ENCODE results near the gene SENP6. TPM values are rescaled to one million over a fixed set of nuclear protein-coding genes. Genes with fewer than 3 reads are reported as not detected.
"Not testable (repeated sequence)": the region's sequence is repeated elsewhere in the genome, so short reads cannot be mapped to it uniquely, and the experiment has no call there.

SENP6 gene
- total and polyA plus RNA-seq, 3 experiments from 2014 or later = 74.6 to 77.5 (median 76.1) TPM

- H3K4me3 ChIP-seq (ENCODE audit: low read length); H3K4me1 Mint-ChIP-seq; CTCF ChIA-PET; DNase-seq; H3K9me3 Mint-ChIP-seq; H3K4me3 Mint-ChIP-seq; H3K9me3 ChIP-seq (ENCODE audit: low read length); H3K27me3 Mint-ChIP-seq; H3K36me3 ChIP-seq (ENCODE audit: insufficient read depth, low read length); POLR2A ChIA-PET; H3K27me3 ChIP-seq (ENCODE audit: insufficient read depth, low read length, poor library complexity, severe bottlenecking); H3K4me1 ChIP-seq (ENCODE audit: insufficient read depth, low read length); H3K27ac ChIP-seq (ENCODE audit: low read depth, low read length); H3K27ac Mint-ChIP-seq: not testable (repeated sequence)
- H3K36me3 Mint-ChIP-seq = peaks cover 5 to 77% (median 17%) of the 10 kb centered on the region in 3 donors
Measured at GRCh38 chr6:75708334-75708733, 106.7 kb downstream of the SENP6 start.

GRCh38 chr6:75711173-75711572 is 109.5 kb downstream of the SENP6 start:
- Mint-ChIP-seq H3K9me3 (no peaks in the 10 kb centered on the region), H3K36me3 (peaks cover 5 to 77% (median 26%) of the 10 kb centered on the region in 3 donors), H3K4me1 (peaks cover 0 to 7% (median 3%) of the 10 kb centered on the region in 3 donors), H3K27me3 (no peaks in the 10 kb centered on the region), H3K27ac (no peak overlapping the region), H3K4me3 (no peak overlapping the region)
- H3K27ac ChIP-seq (ENCODE audit: low read depth, low read length) = no peak overlapping the region
- H3K36me3 ChIP-seq (ENCODE audit: insufficient read depth, low read length) = peaks cover 26% of the 10 kb centered on the region
- no peak for DNase-seq
- ChIA-PET POLR2A (no interaction called here), CTCF (no interaction called here)
- H3K4me3 ChIP-seq (ENCODE audit: low read length) = no peak overlapping the region
- H3K27me3 ChIP-seq (ENCODE audit: insufficient read depth, low read length, poor library complexity, severe bottlenecking) = no peaks in the 10 kb centered on the region
- H3K9me3 ChIP-seq (ENCODE audit: low read length) = no peaks in the 10 kb centered on the region
- no peaks in the 10 kb centered on the region for H3K4me1 ChIP-seq (ENCODE audit: insufficient read depth, low read length)

- Histone ChIP-seq H3K36me3 (ENCODE audit: insufficient read depth, low read length) (peaks cover 17% of the 10 kb centered on the region), H3K27me3 (ENCODE audit: insufficient read depth, low read length, poor library complexity, severe bottlenecking) (no peaks in the 10 kb centered on the region), H3K9me3 (ENCODE audit: low read length) (no peaks in the 10 kb centered on the region), H3K4me1 (ENCODE audit: insufficient read depth, low read length) (no peaks in the 10 kb centered on the region), H3K4me3 (ENCODE audit: low read length) (no peak overlapping the region), H3K27ac (ENCODE audit: low read depth, low read length) (no peak overlapping the region)
- peaks cover 0 to 19% (median 10%) of the 10 kb centered on the region in 3 donors for H3K36me3 Mint-ChIP-seq
- no peaks in the 10 kb centered on the region for H3K9me3 Mint-ChIP-seq
- no peak for DNase-seq
- ChIA-PET POLR2A (no interaction called here), CTCF (no interaction called here)
- H3K4me1 Mint-ChIP-seq = no peaks in the 10 kb centered on the region
- no peaks in the 10 kb centered on the region for H3K27me3 Mint-ChIP-seq
- no peak overlapping the region for H3K4me3 Mint-ChIP-seq
- no peak overlapping the region for H3K27ac Mint-ChIP-seq
Measured at GRCh38 chr6:75719133-75719532, 117.5 kb downstream of the SENP6 start.

- CTCF ChIA-PET = no interaction called here
- no peaks in the 10 kb centered on the region for H3K4me1 Mint-ChIP-seq
- H3K4me3 Mint-ChIP-seq = no peak overlapping the region
- H3K27ac Mint-ChIP-seq = no peak overlapping the region
- Histone ChIP-seq H3K27ac (ENCODE audit: low read depth, low read length) (no peak overlapping the region), H3K27me3 (ENCODE audit: insufficient read depth, low read length, poor library complexity, severe bottlenecking) (no peaks in the 10 kb centered on the region), H3K4me3 (ENCODE audit: low read length) (no peak overlapping the region), H3K4me1 (ENCODE audit: insufficient read depth, low read length) (no peaks in the 10 kb centered on the region), H3K36me3 (ENCODE audit: insufficient read depth, low read length) (no peaks in the 10 kb centered on the region), H3K9me3 (ENCODE audit: low read length) (no peaks in the 10 kb centered on the region)
- no peak for DNase-seq
- no peaks in the 10 kb centered on the region for H3K9me3 Mint-ChIP-seq
- H3K36me3 Mint-ChIP-seq = peaks cover 0 to 2% (median 0%) of the 10 kb centered on the region in 3 donors
- POLR2A ChIA-PET = no interaction called here
- peaks cover 0 to 1% of the 10 kb centered on the region in 2 donors for H3K27me3 Mint-ChIP-seq
Measured at GRCh38 chr6:75723382-75723781, 121.7 kb downstream of the SENP6 start.

GRCh38 chr6:75727206-75727605 is 125.5 kb downstream of the SENP6 start:
- CTCF ChIA-PET = no interaction called here
- Histone ChIP-seq H3K27ac (ENCODE audit: low read depth, low read length) (no peak overlapping the region), H3K4me1 (ENCODE audit: insufficient read depth, low read length) (no peaks in the 10 kb centered on the region), H3K36me3 (ENCODE audit: insufficient read depth, low read length) (no peaks in the 10 kb centered on the region), H3K9me3 (ENCODE audit: low read length) (no peaks in the 10 kb centered on the region), H3K4me3 (ENCODE audit: low read length) (no peak overlapping the region), H3K27me3 (ENCODE audit: insufficient read depth, low read length, poor library complexity, severe bottlenecking) (no peaks in the 10 kb centered on the region)
- POLR2A ChIA-PET = no interaction called here
- Mint-ChIP-seq H3K27ac (no peak overlapping the region), H3K27me3 (peaks cover 0 to 1% of the 10 kb centered on the region in 2 donors), H3K9me3 (no peaks in the 10 kb centered on the region), H3K4me3 (no peak overlapping the region), H3K36me3 (no peaks in the 10 kb centered on the region), H3K4me1 (no peaks in the 10 kb centered on the region)
- no peak for DNase-seq

GRCh38 chr6:75731029-75731428 is 129.3 kb downstream of the SENP6 start:
- POLR2A ChIA-PET; H3K9me3 ChIP-seq (ENCODE audit: low read length); CTCF ChIA-PET; H3K4me1 ChIP-seq (ENCODE audit: insufficient read depth, low read length); H3K27ac ChIP-seq (ENCODE audit: low read depth, low read length); H3K9me3 Mint-ChIP-seq; H3K27me3 ChIP-seq (ENCODE audit: insufficient read depth, low read length, poor library complexity, severe bottlenecking); H3K27ac Mint-ChIP-seq; H3K27me3 Mint-ChIP-seq; DNase-seq; H3K4me3 Mint-ChIP-seq; H3K36me3 Mint-ChIP-seq; H3K4me1 Mint-ChIP-seq; H3K36me3 ChIP-seq (ENCODE audit: insufficient read depth, low read length); H3K4me3 ChIP-seq (ENCODE audit: low read length): not testable (repeated sequence)

GRCh38 chr6:75735491-75736186 is 134.0 kb downstream of the SENP6 start:
- DNase-seq = no peak
- Histone ChIP-seq H3K36me3 (ENCODE audit: insufficient read depth, low read length) (no peaks in the 10 kb centered on the region), H3K27me3 (ENCODE audit: insufficient read depth, low read length, poor library complexity, severe bottlenecking) (no peaks in the 10 kb centered on the region), H3K4me1 (ENCODE audit: insufficient read depth, low read length) (no peaks in the 10 kb centered on the region), H3K27ac (ENCODE audit: low read depth, low read length) (no peak overlapping the region), H3K9me3 (ENCODE audit: low read length) (no peaks in the 10 kb centered on the region), H3K4me3 (ENCODE audit: low read length) (no peak overlapping the region)
- H3K4me3 Mint-ChIP-seq = no peak overlapping the region
- peaks cover 6 to 7% of the 10 kb centered on the region in 2 donors for H3K27me3 Mint-ChIP-seq
- H3K27ac Mint-ChIP-seq = no peak overlapping the region
- no peaks in the 10 kb centered on the region for H3K36me3 Mint-ChIP-seq
- CTCF ChIA-PET = no interaction called here
- H3K9me3 Mint-ChIP-seq = no peaks in the 10 kb centered on the region
- no peaks in the 10 kb centered on the region for H3K4me1 Mint-ChIP-seq
- POLR2A ChIA-PET = no interaction called here

- ChIA-PET POLR2A (no interaction called here), CTCF (no interaction called here)
- Mint-ChIP-seq H3K4me1 (peaks cover 3 to 8% (median 4%) of the 10 kb centered on the region in 3 donors), H3K9me3 (no peaks in the 10 kb centered on the region), H3K36me3 (peaks cover 0 to 2% (median 0%) of the 10 kb centered on the region in 3 donors), H3K27ac (no peak overlapping the region), H3K27me3 (peaks cover 14 to 23% of the 10 kb centered on the region in 2 donors), H3K4me3 (no peak overlapping the region)
- Histone ChIP-seq H3K9me3 (ENCODE audit: low read length) (no peaks in the 10 kb centered on the region), H3K27me3 (ENCODE audit: insufficient read depth, low read length, poor library complexity, severe bottlenecking) (peaks cover 4% of the 10 kb centered on the region), H3K4me1 (ENCODE audit: insufficient read depth, low read length) (no peaks in the 10 kb centered on the region), H3K27ac (ENCODE audit: low read depth, low read length) (no peak overlapping the region), H3K36me3 (ENCODE audit: insufficient read depth, low read length) (no peaks in the 10 kb centered on the region), H3K4me3 (ENCODE audit: low read length) (no peak overlapping the region)
- DNase-seq = no peak
Measured at GRCh38 chr6:75743971-75744370, 142.3 kb downstream of the SENP6 start.
